Loucy (cell line): ENCODE data around the gene CHMP4A.

ENCODE experiments used
- EZH2phosphoT487 ChIP-seq: fragments of 200-600 bp; IDR thresholded peaks from 2 replicates; pipeline ENCODE4 v1.6.1; 2018; ENCODE audit warnings: antibody characterized with exemption, mild to moderate bottlenecking, moderate library complexity, borderline replicate concordance
- TF ChIP-seq, protein P1 (sequence below): fragments of 200-600 bp; sonication (generic); conservative IDR thresholded peaks from 2 replicates; pipeline ENCODE4 v1.5.1; 2014; ENCODE audit warnings: mild to moderate bottlenecking, antibody characterized with exemption, low read length

DNA sequence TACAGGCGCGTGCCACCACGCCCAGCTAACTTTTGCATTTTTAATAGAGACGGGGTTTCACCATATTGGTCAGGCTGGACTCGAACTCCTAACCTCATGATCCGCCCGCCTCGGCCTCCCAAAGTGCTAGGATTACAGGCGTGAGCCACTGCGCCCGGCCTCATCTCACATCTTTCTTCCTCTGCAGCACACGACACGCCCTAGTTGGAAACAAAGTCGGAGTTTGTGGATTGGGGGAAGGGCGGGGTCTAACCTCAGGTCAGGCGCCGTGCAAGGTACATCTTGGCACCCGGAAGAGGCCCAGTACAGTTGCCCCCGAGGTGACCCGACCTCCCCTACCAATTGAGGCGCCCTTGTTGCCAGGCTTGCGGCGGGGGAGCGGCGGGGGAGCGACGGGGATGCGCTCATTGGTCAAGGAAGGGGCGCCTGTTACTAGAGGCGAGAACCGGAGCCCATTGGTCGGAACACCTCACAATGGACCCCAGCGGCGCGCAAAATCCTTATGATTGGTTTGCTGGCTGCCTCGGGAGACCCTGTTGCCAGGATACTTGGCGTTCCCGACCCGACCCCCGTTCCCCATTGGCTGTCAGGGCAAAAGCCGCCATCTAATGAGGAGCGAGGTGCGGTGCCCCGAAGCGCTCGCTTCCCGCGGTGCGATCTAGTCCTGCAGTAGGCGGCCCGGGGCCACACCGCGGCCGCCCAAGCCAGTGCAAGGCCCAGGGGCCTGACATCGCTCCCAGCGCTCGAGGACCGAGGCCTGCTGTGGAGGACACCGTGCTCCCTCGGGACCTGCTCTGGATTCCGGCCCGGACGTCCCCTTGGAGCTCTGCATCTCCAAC lies 41.6 kb downstream of the CHMP4A start, which contains the start of gene REC8:
- TF ChIP-seq, protein P1, sequence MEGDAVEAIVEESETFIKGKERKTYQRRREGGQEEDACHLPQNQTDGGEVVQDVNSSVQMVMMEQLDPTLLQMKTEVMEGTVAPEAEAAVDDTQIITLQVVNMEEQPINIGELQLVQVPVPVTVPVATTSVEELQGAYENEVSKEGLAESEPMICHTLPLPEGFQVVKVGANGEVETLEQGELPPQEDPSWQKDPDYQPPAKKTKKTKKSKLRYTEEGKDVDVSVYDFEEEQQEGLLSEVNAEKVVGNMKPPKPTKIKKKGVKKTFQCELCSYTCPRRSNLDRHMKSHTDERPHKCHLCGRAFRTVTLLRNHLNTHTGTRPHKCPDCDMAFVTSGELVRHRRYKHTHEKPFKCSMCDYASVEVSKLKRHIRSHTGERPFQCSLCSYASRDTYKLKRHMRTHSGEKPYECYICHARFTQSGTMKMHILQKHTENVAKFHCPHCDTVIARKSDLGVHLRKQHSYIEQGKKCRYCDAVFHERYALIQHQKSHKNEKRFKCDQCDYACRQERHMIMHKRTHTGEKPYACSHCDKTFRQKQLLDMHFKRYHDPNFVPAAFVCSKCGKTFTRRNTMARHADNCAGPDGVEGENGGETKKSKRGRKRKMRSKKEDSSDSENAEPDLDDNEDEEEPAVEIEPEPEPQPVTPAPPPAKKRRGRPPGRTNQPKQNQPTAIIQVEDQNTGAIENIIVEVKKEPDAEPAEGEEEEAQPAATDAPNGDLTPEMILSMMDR = no peak
- no peak for TF ChIP-seq EZH2phosphoT487
